ENCODE data around the gene MYO7A. TPM values are rescaled to one million over a fixed set of nuclear protein-coding genes. Genes with fewer than 3 reads are reported as not detected.

Gene MYO7A
- total RNA-seq, 1 donor from 2014 or later, result 2.2 TPM

DNA sequence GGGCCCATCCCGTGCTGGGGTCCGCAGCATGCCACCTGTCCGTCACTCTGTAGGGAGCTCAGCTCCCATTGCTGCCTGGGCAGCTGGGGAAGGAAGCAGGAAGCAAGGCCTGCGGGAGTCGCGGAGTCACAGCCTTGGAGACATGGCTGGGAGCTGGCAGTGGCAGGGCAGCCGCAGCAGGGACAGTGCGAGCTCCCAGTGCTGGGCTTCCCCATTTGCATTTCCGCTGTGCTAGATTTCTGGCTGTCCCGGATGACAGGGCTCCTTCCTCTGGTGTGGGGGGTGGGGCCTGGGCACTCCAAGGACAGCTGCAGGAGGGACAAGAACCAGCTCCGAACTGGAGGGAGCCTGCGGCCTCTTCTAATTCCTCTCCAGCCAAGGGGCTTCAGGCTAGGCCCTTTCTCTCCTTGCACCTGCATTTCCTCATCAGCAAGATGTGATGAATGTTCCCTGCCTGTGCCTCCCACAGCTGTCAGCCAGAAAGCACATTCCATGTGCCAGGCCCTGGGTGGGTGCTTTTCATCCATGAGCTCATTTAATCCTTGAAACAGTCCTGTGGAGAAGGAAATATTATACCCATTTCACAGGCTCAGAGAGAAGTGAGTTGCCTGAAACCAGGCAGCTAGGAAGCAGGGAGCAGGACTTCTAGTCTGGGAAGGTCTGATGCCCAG lies 48.0 kb downstream of the MYO7A start:
- no peak for DNase-seq (ENCODE audit: low spot score in 2 of 2, unreplicated experiment in 2 of 2)
- H3K4me1 Mint-ChIP-seq, result peaks cover 7% of the 10 kb centered on the region

DNA sequence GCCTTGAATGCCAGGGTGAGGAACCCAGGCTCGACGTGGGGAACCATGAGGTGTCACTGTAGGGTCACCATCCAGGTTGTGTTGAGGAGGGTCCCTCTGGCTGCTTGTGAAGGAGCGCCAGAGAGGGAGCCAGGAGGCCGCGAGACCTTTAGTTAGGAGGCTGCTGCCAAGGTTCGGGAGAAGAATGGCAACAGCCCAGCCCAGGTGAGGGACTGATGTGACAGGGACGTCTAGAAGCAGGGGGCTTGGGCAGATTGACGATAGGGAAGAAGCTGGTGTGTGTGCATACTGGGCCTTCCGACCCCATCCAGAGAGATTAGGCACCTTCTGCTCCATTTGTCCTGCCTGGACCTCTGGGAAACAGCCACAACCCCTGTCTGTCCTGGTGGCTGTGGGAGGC lies 49.0 kb downstream of the MYO7A start:
- Mint-ChIP-seq H3K36me3 (no peaks in the 10 kb centered on the region), H3K27ac (no peak overlapping the region)
- TF ChIP-seq CTCF (IDR thresholded peaks at IDR 0.05; ENCODE audit: unreplicated experiment), result no peak

More for the DNA sequence above, 48.0 kb downstream of the MYO7A start:
- TF ChIP-seq CTCF (IDR thresholded peaks at IDR 0.05; ENCODE audit: unreplicated experiment), result no peak
- Mint-ChIP-seq H3K36me3 (no peaks in the 10 kb centered on the region), H3K4me3 (no peak overlapping the region), H3K27me3 (ENCODE audit: low read depth) (no peaks in the 10 kb centered on the region), H3K27ac (no peak overlapping the region), H3K9me3 (peaks cover 4% of the 10 kb centered on the region)

GRCh38 chr11:77178150-77178549 lies 50.1 kb downstream of the MYO7A start:
- Mint-ChIP-seq H3K9me3 (peaks cover 4% of the 10 kb centered on the region), H3K27ac (no peak overlapping the region), H3K27me3 (ENCODE audit: low read depth) (no peaks in the 10 kb centered on the region), H3K4me3 (no peak overlapping the region), H3K36me3 (no peaks in the 10 kb centered on the region), H3K4me1 (peaks cover 6% of the 10 kb centered on the region)
- DNase-seq (ENCODE audit: low spot score in 2 of 2, unreplicated experiment in 2 of 2), result no peak
- TF ChIP-seq CTCF (IDR thresholded peaks at IDR 0.05; ENCODE audit: unreplicated experiment), result no peak

More for the DNA sequence above, 49.0 kb downstream of the MYO7A start:
- H3K9me3 Mint-ChIP-seq, result peaks cover 4% of the 10 kb centered on the region
- peaks cover 7% of the 10 kb centered on the region for H3K4me1 Mint-ChIP-seq
- no peaks in the 10 kb centered on the region for H3K27me3 Mint-ChIP-seq (ENCODE audit: low read depth)
- no peak for DNase-seq (ENCODE audit: low spot score in 2 of 2, unreplicated experiment in 2 of 2)
- no peak overlapping the region for H3K4me3 Mint-ChIP-seq

GRCh38 chr11:77179048-77179447 lies 51.0 kb downstream of the MYO7A start:
- no peak overlapping the region for H3K27ac Mint-ChIP-seq
- H3K27me3 Mint-ChIP-seq (ENCODE audit: low read depth), result no peaks in the 10 kb centered on the region
- TF ChIP-seq CTCF (IDR thresholded peaks at IDR 0.05; ENCODE audit: unreplicated experiment), result no peak
- H3K36me3 Mint-ChIP-seq, result no peaks in the 10 kb centered on the region
- H3K4me1 Mint-ChIP-seq, result peaks cover under 1% of the 10 kb centered on the region
- H3K4me3 Mint-ChIP-seq, result no peak overlapping the region
- peaks cover 4% of the 10 kb centered on the region for H3K9me3 Mint-ChIP-seq
- DNase-seq (ENCODE audit: low spot score in 2 of 2, unreplicated experiment in 2 of 2), result no peak

GRCh38 chr11:77179681-77180080 lies 51.6 kb downstream of the MYO7A start:
- H3K9me3 Mint-ChIP-seq, result peaks cover 4% of the 10 kb centered on the region
- no peak overlapping the region for H3K4me3 Mint-ChIP-seq
- TF ChIP-seq CTCF (IDR thresholded peaks at IDR 0.05; ENCODE audit: unreplicated experiment), result no peak
- H3K27ac Mint-ChIP-seq, result no peak overlapping the region
- H3K36me3 Mint-ChIP-seq, result no peaks in the 10 kb centered on the region
- H3K4me1 Mint-ChIP-seq, result no peaks in the 10 kb centered on the region
- no peaks in the 10 kb centered on the region for H3K27me3 Mint-ChIP-seq (ENCODE audit: low read depth)
- DNase-seq (ENCODE audit: low spot score in 2 of 2, unreplicated experiment in 2 of 2), result no peak

All from mesothelial cell of epicardium (in vitro differentiated cells).